ENCODE measurements around the gene ANKRD42.

GRCh38 chr11:83156996-83157593 is 36.4 kb upstream of the ANKRD42 start, which contains the start of gene PCF11:
- TF ChIP-seq CTCF (IDR thresholded peaks at IDR 0.05) (no peak), POLR2A (IDR thresholded peaks at IDR 0.05) (peak; percentile 97 to 100)

Data from thyroid gland (tissue), 4 donors.